HepG2 (cell line): ENCODE measurements around the gene EMP2. TPM values are rescaled to one million over a fixed set of nuclear protein-coding genes. Genes with fewer than 3 reads are reported as not detected.

Experiments used
- ATAD3A ChIP-seq: sonication (generic); formaldehyde crosslinking; IDR thresholded peaks from 2 replicates; pipeline ENCODE4 v1.4.0; 2020; ENCODE audit warnings: missing genetic modification reagents
- CBX5 ChIP-seq: sonication (generic); formaldehyde crosslinking; IDR thresholded peaks from 2 replicates; pipeline ENCODE4 v1.4.0; 2020; ENCODE audit warnings: missing genetic modification reagents, borderline replicate concordance
- CEBPB ChIP-seq: IDR thresholded peaks from 2 replicates; pipeline ENCODE4 v1.6.1; 2011; ENCODE audit warnings: low read depth, low read length, improper control_type of control experiment, borderline replicate concordance
- HDAC2 ChIP-seq: sonication (generic); formaldehyde crosslinking; IDR thresholded peaks from 2 replicates; pipeline ENCODE4 v1.4.0; 2020; ENCODE audit warnings: missing genetic modification reagents
- JDP2 ChIP-seq: sonication (generic); formaldehyde crosslinking; IDR thresholded peaks from 2 replicates; pipeline ENCODE4 v1.8.1; 2022; ENCODE audit warnings: missing genetic modification reagents, borderline replicate concordance
- KAT2B ChIP-seq: fragments of 150-350 bp; IDR thresholded peaks from 2 replicates; pipeline ENCODE4 v1.6.1; 2014; ENCODE audit warnings: low read depth, low read length, borderline replicate concordance
- MAF1 ChIP-seq: sonication (generic); formaldehyde crosslinking; IDR thresholded peaks from 2 replicates; pipeline ENCODE4 v1.5.0; 2020; ENCODE audit warnings: missing genetic modification reagents, borderline replicate concordance
- MAFF ChIP-seq: IDR thresholded peaks from 2 replicates; pipeline ENCODE4 v1.6.1; 2011; ENCODE audit warnings: low read depth, low read length, improper control_type of control experiment
- MEIS1 ChIP-seq: sonication (generic); formaldehyde crosslinking; IDR thresholded peaks from 2 replicates; pipeline ENCODE4 v1.9.0; 2021; ENCODE audit warnings: mild to moderate bottlenecking, missing genetic modification reagents, moderate library complexity, borderline replicate concordance
- RFX3 ChIP-seq: IDR thresholded peaks from 2 replicates; pipeline ENCODE4 v1.6.1; 2016; ENCODE audit warnings: missing biosample characterization, missing genetic modification reagents
- SMYD3 ChIP-seq: sonication (generic); formaldehyde crosslinking; IDR thresholded peaks from 2 replicates; pipeline ENCODE4 v1.8.1; 2023; ENCODE audit warnings: mild to moderate bottlenecking, missing genetic modification reagents
- ZKSCAN1 ChIP-seq: fragments of 150-350 bp; IDR thresholded peaks from 2 replicates; pipeline ENCODE4 v1.6.1; 2014; ENCODE audit warnings: low read length
- ZNF253 ChIP-seq: sonication (generic); formaldehyde crosslinking; IDR thresholded peaks from 2 replicates; pipeline ENCODE4 v1.8.0; 2022; ENCODE audit warnings: mild to moderate bottlenecking, missing genetic modification reagents, borderline replicate concordance
- ZNF326 ChIP-seq: sonication (generic); formaldehyde crosslinking; IDR thresholded peaks from 2 replicates; pipeline ENCODE4 v1.4.0; 2020; ENCODE audit warnings: missing genetic modification reagents, borderline replicate concordance
- ZNF430 ChIP-seq: sonication (generic); formaldehyde crosslinking; IDR thresholded peaks from 2 replicates; pipeline ENCODE4 v1.9.0; 2021; ENCODE audit warnings: mild to moderate bottlenecking, missing genetic modification reagents
- ZNF589 ChIP-seq: sonication (generic); formaldehyde crosslinking; conservative IDR thresholded peaks from 2 replicates; pipeline ENCODE4 v1.8.0; 2022; ENCODE audit warnings: mild to moderate bottlenecking, moderate library complexity, missing genetic modification reagents
- ZNF724P ChIP-seq: sonication (generic); formaldehyde crosslinking; IDR thresholded peaks from 2 replicates; pipeline ENCODE4 v1.8.0; 2022; ENCODE audit warnings: missing genetic modification reagents, borderline replicate concordance
- ZSCAN9 ChIP-seq: IDR thresholded peaks from 2 replicates; pipeline ENCODE4 v1.6.1; 2016; ENCODE audit warnings: borderline replicate concordance
- polyA plus RNA-seq, 8 experiments: library from polyadenylated mRNA; depleted of rRNA in 3 of 8; stranded (reverse) in 7 of 8; unstranded in 1 of 8; fragments of >200 nt; fragmentation: Illumina TruSeq in 4 of 8; extraction: Trizol in 4 of 8; gene quantifications; 2 replicates each; pipeline versions ENCODE4 v1.2.1 to v1.2.3, GENCODE V29; 2011 to 2016; ENCODE audit warnings: low read depth in 4 of 8, missing spikeins in 1 of 8, mixed read lengths in 1 of 8; ENCODE audit not compliant: insufficient read depth in 1 of 8
- total RNA-seq, 5 experiments: library from RNA; depleted of rRNA; stranded (reverse); fragments of >200 nt; fragmentation: Illumina TruSeq; extraction: Trizol; gene quantifications; 2 replicates each; pipeline ENCODE4 v1.2.3, GENCODE V29; 2016; ENCODE audit warnings: low read depth in 1 of 5
- TF ChIP-seq, protein P1 (sequence below), 2 experiments: sonication (generic) in 1 of 2; formaldehyde crosslinking in 1 of 2; IDR thresholded peaks; 2 replicates each; pipeline versions ENCODE4 v1.5.1 to v1.6.1; 2011 to 2020; ENCODE audit warnings: borderline replicate concordance in 1 of 2, low read depth in 1 of 2, low read length in 1 of 2, mild to moderate bottlenecking in 1 of 2, missing genetic modification reagents in 1 of 2, moderate library complexity in 1 of 2
- TF ChIP-seq, protein P2 (sequence below): sonication (generic); formaldehyde crosslinking; IDR thresholded peaks from 2 replicates; pipeline ENCODE4 v1.5.1; 2020; ENCODE audit warnings: mild to moderate bottlenecking, missing genetic modification reagents, moderate library complexity
- TF ChIP-seq, protein P3 (sequence below): IDR thresholded peaks from 2 replicates; pipeline ENCODE4 v1.6.1; 2012; ENCODE audit warnings: low read depth, low read length, improper control_type of control experiment
- TF ChIP-seq, protein P4 (sequence below): sonication (generic); formaldehyde crosslinking; IDR thresholded peaks from 2 replicates; pipeline ENCODE4 v1.5.0; 2020; ENCODE audit warnings: mild to moderate bottlenecking, missing genetic modification reagents, borderline replicate concordance

EMP2 gene
- total and polyA plus RNA-seq, 2 of the 13 experiments (the other 11 are each of a cell fraction or from before 2014, with no cell fraction given) = 24.6 to 91.2 TPM

DNA sequence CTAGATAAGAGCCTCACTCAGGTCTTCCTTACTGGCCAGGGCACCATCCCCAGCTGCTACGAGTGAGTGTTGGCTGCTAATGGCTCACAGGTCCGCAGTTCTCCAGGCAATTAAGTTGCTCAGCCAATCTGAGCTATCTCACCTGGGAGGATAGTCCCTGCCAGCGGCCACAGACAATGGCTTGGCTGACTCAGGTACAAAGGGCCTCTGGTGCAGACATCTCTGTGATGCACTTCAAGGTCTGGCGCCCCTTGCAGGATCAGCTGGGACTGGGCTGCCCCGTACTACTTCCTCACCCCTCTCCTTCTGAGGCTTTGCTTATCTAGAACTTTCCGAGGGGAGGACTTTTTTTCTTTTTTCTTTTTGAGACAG lies 49.2 kb upstream of the EMP2 start (continued):
- TF ChIP-seq, protein P1, sequence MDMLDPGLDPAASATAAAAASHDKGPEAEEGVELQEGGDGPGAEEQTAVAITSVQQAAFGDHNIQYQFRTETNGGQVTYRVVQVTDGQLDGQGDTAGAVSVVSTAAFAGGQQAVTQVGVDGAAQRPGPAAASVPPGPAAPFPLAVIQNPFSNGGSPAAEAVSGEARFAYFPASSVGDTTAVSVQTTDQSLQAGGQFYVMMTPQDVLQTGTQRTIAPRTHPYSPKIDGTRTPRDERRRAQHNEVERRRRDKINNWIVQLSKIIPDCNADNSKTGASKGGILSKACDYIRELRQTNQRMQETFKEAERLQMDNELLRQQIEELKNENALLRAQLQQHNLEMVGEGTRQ (IDR thresholded peaks at IDR 0.05; ENCODE audit: low read depth, low read length) = no peak
- TF ChIP-seq, protein P1 (CRISPR knock-in tag; IDR thresholded peaks at IDR 0.05; ENCODE audit: borderline replicate concordance) = 0 out of 2 replicates have a peak, but pooled peaks have one; percentile 2
- TF ChIP-seq CEBPB = no peak
- TF ChIP-seq, protein P2, sequence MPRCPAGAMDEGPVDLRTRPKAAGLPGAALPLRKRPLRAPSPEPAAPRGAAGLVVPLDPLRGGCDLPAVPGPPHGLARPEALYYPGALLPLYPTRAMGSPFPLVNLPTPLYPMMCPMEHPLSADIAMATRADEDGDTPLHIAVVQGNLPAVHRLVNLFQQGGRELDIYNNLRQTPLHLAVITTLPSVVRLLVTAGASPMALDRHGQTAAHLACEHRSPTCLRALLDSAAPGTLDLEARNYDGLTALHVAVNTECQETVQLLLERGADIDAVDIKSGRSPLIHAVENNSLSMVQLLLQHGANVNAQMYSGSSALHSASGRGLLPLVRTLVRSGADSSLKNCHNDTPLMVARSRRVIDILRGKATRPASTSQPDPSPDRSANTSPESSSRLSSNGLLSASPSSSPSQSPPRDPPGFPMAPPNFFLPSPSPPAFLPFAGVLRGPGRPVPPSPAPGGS (CRISPR knock-in tag) = peak; percentile 63; the same call in 1 of the 2 replicates
- TF ChIP-seq ZNF430 = 0 out of 2 replicates have a peak, but pooled peaks have one; percentile 5
- no peak for TF ChIP-seq ZNF326 (CRISPR knock-in tag)
- TF ChIP-seq MEIS1 = no peak; the same call in 1 of the 2 replicates
- no peak for TF ChIP-seq RFX3 (CRISPR knock-in tag)
- no peak for TF ChIP-seq ZNF253 (CRISPR knock-in tag)
- no peak for TF ChIP-seq CBX5 (CRISPR knock-in tag)
- no peak for TF ChIP-seq ZNF724P (CRISPR knock-in tag)
- no peak for TF ChIP-seq JDP2 (CRISPR knock-in tag)
- TF ChIP-seq, protein P3, sequence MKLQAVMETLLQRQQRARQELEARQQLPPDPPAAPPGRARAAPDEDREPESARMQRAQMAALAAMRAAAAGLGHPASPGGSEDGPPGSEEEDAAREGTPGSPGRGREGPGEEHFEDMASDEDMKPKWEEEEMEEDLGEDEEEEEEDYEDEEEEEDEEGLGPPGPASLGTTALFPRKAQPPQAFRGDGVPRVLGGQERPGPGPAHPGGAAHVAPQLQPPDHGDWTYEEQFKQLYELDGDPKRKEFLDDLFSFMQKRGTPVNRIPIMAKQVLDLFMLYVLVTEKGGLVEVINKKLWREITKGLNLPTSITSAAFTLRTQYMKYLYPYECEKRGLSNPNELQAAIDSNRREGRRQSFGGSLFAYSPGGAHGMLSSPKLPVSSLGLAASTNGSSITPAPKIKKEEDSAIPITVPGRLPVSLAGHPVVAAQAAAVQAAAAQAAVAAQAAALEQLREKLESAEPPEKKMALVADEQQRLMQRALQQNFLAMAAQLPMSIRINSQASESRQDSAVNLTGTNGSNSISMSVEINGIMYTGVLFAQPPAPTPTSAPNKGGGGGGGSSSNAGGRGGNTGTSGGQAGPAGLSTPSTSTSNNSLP = no peak
- TF ChIP-seq ZSCAN9 = no peak
- TF ChIP-seq MAF1 (CRISPR knock-in tag) = no peak
- no peak for TF ChIP-seq ZKSCAN1
- no peak for TF ChIP-seq ATAD3A
- TF ChIP-seq KAT2B = no peak
- TF ChIP-seq HDAC2 (CRISPR knock-in tag) = no peak
- TF ChIP-seq MAFF = no peak
- TF ChIP-seq, protein P4, sequence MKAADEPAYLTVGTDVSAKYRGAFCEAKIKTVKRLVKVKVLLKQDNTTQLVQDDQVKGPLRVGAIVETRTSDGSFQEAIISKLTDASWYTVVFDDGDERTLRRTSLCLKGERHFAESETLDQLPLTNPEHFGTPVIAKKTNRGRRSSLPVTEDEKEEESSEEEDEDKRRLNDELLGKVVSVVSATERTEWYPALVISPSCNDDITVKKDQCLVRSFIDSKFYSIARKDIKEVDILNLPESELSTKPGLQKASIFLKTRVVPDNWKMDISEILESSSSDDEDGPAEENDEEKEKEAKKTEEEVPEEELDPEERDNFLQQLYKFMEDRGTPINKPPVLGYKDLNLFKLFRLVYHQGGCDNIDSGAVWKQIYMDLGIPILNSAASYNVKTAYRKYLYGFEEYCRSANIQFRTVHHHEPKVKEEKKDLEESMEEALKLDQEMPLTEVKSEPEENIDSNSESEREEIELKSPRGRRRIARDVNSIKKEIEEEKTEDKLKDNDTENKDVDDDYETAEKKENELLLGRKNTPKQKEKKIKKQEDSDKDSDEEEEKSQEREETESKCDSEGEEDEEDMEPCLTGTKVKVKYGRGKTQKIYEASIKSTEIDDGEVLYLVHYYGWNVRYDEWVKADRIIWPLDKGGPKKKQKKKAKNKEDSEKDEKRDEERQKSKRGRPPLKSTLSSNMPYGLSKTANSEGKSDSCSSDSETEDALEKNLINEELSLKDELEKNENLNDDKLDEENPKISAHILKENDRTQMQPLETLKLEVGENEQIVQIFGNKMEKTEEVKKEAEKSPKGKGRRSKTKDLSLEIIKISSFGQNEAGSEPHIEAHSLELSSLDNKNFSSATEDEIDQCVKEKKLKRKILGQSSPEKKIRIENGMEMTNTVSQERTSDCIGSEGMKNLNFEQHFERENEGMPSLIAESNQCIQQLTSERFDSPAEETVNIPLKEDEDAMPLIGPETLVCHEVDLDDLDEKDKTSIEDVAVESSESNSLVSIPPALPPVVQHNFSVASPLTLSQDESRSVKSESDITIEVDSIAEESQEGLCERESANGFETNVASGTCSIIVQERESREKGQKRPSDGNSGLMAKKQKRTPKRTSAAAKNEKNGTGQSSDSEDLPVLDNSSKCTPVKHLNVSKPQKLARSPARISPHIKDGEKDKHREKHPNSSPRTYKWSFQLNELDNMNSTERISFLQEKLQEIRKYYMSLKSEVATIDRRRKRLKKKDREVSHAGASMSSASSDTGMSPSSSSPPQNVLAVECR (CRISPR knock-in tag) = peak; percentile 33; the same call in 1 of the 2 replicates
- TF ChIP-seq ZNF589 (CRISPR knock-in tag) = no peak
- TF ChIP-seq SMYD3 (CRISPR knock-in tag) = no peak
